HG03354 (cell line): ENCODE measurements around the gene CLEC1A.

Experiments
- ATAC-seq: cut with Tn5 transposase; IDR thresholded peaks from one replicate; pipeline ENCODE4 v1.9.1; 2021; ENCODE audit warnings: mild to moderate bottlenecking; ENCODE audit not compliant: unreplicated experiment, poor library complexity, severe bottlenecking

The CLEC1A gene

DNA sequence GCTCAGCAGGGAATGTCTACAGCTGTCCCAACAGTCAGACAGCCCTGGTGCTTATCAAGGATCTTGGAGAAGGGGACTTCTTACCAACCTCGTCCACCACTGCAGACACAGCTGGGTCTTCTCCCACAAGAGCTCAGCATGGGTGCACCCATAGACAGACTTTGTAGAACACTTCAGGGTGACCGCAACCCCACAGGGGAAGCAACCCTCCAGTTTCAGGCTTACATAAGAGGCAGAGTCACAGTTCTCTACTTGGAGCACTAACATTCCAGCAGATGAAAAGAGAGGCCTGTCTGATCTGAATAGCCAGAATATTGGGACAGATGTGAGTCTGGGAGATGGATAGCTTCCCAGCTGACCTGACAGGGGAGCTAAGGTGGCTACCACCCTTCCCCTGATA is 3.5 kb upstream of the CLEC1A start:
- ATAC-seq = no peak

DNA sequence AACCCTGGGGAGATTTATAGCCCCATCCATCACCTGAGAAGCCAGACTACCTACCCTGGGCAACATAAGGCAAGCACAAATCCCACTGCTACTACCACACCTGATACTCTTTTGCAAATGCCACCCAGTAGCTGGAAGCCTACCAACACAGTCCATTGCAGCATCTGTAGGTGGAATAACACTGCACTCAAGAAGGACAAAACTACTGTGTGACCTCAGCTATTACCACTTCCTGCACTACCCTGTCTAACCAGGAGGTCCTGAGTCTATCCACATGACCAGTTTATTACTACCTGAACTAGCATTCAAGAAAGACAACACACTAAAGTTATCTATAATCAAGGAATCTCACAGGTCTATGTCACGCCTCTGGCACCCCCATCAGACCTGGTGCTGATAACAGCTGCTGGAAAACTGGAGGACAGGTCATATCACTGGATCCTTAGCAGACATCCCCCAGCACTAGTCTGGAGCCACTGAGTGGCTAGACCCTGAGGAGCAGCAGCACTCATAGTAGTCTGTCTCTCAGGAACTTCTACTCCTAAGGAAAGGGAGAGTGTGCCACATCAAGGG is 2.9 kb upstream of the CLEC1A start:
- no peak for ATAC-seq

DNA sequence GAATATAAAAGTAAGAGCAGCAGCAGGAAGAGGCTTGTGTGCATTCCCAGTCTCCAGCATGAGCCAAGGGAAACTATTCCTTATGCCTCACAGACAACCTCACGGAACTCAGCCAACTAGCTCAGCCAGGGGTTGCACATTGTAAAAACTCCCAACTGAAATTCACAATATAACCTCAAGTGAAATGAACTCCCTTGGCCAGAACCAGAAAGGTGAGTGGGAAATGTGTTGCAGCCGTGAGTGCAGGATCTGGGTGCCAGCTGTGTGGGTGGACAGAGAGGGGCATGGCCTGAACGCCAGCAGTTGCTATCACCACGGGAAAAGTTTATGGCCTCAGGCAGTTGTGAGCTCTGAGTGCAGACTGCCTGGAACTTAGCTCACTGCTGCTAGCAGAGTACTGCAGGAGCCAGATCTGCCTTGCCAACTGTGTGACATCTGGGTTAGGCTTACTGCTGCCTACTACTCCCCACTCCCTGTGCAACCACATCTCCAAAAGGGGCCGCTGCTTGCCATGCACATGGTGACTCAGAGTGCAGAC is 2.3 kb upstream of the CLEC1A start:
- no peak for ATAC-seq

DNA sequence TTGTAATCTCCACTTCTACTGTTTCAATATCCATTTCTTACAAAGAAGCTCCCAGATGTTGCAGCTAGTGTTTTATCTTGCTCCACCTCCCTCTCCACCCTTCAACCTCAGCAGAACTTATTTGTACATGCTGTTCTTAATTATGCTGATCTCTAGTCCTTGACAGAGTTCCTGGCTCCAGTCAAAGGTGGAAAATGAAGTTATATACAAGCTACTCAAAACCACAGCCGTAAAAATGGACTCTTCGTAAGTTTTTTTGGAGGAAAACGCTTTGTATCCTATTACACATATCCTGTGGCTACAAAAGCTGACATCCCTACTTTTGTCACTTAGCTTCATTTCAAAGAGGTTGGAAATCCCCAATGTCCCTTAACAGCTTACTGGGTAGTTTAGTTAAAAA is 1.3 kb downstream of the CLEC1A start:
- no peak for ATAC-seq

DNA sequence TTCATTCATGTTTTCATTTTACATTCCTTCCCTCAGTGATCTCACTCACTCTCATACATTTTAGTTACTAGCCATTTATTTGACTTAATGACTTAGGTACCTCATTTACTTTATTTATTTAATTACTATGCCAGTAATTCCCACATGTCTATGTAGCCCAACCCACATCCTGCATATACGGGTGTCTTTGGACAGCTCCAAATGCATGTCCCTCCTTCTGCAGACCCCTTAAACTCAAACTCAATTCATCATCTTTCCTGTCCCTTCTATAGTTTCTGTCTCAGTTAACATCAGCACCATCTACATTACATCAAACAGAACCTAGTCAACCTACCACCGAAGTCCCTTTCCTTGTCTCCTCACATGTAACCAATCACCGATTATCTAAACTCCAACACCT is 2.8 kb downstream of the CLEC1A start:
- no peak for ATAC-seq

DNA sequence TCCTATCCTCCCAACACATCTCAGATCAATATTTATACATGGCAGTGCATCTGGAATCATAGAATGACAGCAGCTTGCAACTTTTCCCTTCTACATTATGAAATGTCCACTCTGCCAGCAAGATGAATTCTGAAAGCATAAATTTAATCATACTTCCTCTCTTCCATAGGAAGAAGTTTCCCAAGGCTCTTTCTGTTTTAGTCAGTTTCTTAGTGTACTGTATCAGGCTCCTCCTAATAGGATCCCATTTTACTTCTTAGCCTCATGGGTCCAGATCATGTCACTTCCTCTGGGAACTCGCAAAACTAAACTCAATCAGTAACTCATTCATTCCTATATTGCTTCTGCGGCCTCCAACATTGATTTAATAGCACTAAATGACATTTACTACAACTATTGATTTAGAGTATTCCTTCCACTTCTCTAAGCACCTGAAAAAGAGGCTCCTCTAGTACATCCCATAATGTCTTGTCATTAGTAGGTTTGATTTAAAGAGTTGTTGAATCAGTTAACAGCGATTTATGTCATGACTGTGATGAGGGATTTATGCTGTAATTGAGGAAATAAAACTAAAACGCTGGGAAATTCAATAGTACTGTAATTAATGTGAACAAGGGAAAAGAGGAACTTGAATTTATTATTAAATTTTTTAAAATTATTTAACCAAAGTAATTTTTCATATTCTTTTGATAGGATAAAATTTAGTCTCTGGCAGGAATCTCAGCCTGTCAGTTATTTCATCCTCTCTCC is 4.0 kb downstream of the CLEC1A start:
- ATAC-seq = no peak

DNA sequence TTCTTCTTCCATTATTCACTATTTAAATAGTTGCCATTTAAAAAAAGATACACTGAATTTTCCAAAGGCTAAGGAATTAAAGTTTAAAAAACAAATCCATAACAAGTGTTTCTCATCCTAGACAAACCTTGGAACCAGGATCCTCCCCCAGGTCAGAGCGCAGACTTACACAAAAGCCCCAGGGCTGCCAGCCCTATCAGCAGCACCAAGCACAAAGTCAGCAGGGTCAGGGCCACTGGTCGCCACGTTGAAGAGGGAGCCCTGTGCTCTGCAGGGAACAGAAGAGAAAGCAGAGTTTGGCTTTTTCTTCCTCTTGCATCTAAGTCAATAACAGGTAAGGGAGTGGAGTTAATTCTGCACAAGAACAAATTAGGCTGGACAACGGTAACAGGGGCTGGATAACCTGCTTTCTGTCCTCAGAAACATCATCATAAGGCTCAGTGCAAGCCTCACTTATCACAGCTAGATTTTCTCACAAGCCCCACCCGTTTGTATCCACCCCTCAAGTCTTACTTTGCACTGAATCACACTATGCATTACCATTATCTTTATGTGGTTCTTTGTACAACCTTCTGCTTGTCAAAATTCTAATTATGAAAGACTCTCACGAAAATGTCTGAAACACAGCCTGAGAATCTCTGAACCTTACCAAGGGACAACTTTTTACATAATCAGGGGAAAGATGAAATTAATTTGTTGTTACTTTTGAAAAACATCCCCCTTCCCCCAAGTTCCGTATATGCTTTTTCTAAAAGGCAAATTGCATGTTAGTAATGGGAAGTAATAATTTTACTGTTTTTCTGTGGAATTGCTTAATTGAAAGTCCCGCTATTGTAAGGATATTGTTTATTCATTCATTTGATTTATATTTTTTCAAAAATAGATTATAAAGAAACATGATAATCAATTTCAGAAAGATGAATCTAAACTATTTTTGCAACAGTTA is 9.6 kb downstream of the CLEC1A start:
- ATAC-seq = no peak

DNA sequence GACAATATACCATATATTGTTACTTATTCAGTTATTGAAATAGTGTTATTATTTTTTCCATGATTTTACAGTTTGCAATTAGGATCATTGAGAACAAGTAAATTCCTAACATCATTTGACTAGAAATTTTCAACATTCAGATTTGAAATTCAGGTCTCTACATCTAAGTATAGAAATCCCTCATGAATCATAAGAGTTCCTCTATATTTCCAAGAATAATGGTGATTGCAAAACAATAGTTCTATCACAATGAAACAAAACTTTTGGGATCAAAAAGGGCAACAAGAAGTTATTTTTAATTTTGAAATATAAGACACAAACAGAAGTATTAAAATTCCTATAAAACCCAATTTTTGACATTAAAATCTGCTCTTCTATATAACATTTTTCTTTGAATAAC is 10.8 kb downstream of the CLEC1A start:
- no peak for ATAC-seq

DNA sequence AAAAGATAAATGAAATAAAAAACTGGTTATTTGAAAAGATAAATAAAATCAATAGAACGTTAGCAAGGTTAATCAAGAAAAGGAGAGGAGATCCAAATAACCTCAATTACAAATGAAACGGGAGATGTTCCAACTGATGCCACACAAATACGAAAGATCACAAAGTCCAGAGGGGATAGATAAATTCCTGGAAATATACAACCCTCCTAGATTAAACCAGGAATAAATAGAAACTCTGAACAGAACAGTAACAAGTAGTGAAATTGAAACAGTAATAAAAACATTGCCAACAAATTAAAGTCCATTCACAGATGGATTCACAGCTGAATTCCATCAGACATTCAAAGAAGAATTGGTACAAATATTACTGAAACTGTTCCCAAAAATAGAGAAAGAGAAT is 12.4 kb downstream of the CLEC1A start:
- no peak for ATAC-seq

DNA sequence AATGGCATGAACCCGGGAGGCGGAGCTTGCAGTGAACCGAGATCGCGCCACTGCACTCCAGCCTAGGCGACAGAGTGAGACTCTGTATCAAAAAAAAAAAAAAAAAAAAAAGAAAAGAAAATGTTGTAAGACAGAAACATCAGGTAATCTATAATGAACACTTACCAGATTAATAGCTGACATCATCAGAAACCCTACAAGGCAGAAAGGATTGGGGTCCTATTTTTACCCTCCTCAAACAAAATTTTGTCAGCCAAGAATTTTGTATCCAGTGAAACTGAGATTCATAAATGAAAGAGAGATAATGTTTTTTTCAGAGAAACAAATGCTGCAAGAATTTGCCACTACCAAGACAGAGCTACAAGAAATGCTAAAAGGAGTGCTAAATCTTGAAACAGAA is 14.1 kb downstream of the CLEC1A start:
- no peak for ATAC-seq

DNA sequence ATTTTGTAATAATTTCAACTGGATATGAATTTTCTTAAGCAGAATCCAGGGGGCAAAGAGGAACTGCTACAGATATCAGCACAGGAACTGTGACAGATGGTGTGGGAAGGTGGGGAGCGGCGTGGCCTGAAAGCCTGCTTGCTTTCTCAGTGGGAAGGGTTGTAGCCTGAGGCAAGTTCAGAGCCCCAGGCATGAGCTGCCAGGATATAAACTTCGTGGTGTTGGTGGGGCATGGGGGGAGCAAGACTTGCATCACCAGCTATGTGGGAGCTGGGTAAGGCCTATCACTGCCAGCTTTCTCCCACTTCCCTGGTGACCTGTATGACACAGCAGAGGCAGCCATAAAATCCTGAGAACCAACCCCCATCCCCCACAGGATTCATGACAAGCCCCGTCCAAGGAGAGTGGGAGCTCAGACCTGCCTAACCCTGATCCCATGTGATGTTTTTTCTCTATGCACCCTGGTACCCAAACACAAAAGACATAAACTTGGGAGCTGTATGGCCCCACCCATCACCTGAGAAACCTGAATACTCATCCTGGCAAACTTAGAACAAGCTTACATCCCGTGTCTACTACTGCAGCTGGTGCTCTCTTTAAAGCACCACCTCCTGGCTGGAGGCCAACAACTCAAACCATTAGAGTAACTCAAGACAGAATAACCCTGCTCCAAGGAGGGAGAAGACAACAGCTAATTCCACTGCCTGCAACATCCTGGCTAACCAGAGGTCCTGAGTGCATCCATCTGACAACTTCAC is 16.5 kb downstream of the CLEC1A start:
- no peak for ATAC-seq

DNA sequence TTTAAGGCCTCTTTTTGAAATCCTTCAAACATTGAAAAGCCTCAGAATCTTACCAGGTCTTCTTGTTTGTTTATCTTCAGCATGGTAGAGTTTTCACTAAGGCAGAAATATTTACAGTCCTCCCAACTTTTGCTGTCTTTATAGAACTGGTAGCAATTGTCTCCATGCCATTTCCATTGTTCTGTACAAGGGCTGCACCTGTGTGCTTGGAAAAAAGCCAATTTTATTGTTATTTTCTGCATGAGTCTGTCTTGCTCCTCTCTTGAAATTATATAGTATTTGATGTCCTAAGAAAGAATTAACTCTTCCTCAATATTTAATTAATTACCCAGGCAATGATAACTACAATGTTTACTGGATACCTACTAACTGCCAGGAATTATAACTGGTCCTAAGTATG is 23.3 kb downstream of the CLEC1A start:
- ATAC-seq = no peak

DNA sequence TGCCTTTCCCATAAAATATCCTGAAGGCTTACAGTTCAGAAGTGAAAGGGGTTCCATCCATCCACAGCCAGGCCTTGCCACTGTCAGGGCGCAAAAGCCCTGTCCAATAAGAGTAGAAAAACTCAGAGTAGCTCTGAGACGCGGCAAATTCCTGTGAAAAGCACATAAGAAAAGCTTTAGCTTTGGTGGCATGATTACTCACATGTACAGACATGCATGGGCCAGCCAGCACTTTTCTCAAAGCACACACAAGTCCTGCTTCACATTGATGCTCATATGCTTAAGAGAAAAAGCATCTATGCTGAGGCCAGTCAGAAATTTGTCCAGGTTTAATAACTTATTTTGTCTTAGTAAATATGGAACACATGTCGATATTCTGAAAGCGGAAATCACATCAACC is 25.5 kb downstream of the CLEC1A start:
- no peak for ATAC-seq

DNA sequence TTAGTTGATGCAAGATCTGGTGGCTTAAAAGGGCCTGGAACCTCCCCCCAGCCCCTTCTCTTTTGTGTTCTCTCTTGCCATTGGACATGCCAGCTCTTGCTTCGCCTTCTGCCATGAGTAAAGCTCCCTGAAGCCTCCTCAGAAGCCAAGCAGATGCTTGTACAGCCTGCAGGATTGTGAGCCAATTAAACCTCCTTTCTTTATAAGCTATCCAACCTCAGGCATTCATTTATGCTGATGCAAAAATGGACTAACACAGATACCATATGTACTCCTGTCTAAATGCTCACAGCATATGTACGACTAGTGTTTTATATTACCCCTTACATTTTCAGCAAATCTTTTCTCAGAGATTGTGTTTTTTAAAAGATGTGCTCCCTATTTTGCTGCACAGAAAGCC is 26.7 kb downstream of the CLEC1A start:
- ATAC-seq = no peak

DNA sequence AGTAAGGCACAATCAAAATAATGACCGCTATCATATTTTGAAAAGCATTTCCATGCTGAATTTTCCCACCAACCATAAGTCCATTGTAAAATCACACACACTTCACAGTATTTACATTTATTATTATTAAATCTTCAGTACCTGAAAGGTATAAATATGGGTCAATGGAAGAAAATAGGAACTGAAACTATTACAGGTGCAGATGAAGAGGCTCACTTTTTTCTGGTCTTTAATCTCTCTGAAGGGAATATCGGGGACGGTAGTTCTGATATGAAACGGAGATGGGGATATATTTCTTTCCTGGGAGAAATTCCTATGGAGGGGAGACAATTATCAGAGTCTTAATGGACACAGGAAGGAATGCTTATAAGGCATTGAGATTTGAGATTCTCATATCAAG is 28.4 kb downstream of the CLEC1A start:
- ATAC-seq = no peak

DNA sequence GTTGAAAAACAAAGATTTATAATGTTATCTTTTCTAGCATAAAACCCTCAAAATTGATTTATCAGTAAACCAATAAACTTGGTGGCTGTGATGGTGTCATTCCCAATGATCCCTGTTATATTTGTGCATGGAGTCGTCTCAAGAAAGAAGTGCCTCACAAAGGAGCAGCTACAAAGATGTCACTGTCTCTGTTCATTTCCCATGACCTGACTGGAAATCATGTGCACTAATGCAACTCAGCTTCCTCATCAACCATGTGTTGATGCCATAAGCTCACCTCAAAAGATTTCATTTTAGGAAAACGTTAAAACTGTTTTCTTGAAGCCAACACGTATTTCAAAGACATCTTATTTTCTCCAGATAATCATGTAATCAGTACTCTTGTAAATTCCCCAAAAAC is 28.8 kb downstream of the CLEC1A start:
- ATAC-seq = no peak

DNA sequence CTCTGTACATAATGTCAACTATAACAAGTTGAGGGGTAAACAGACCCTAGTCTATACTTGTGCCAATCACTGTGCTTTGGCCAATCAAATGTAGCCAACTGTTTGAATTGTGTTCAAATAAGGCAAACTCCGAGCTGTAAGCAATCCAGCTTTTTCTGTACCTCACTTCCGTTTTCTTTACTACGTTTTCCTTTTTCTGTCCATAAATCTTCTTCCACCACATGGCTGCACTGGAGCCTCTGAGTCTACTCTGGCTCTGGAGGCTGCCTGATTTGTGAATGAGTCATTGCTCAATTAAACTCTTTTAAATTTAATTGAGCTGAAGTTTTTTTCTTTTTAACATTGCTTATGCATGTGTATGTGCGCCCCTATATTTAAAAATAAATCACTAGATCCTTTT is 29.7 kb downstream of the CLEC1A start:
- ATAC-seq = no peak

DNA sequence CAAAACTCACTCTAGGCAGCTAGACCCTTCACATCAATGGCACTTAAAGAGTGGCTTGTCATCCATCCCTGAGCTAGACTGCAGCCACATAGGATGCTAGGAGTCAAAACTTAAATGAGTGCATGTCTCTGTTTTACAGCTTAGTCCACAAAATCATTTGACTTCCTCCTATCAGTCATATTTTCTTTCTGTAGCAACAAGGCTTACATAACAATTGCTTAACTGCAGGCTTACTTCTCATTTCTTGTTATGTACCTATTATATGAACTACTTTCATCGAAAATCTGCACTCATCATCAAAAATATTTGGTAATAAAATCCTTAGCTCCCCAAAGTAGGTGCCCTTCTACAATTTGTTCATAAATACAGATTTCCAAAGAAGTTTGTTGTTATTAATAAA is 30.1 kb downstream of the CLEC1A start:
- ATAC-seq = no peak

DNA sequence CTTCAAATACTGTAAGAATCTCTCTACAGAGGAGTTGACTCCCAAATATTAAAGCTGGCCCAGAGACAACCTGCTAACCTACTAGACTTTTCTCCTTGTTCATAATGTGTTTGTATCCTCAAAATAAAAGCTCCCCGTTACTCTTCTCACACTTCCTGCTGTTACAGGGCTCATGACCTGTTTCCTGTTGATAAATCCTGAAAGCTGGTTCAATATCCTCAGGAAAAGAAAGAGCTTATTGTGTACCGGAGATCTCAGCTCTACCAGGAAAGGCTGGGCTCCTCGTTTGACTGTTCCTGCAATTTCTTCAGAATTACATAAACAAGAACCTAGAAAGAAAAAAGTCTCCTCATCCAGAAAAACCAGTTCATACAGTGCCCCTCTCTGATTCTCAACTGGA is 30.8 kb downstream of the CLEC1A start:
- ATAC-seq = no peak

DNA sequence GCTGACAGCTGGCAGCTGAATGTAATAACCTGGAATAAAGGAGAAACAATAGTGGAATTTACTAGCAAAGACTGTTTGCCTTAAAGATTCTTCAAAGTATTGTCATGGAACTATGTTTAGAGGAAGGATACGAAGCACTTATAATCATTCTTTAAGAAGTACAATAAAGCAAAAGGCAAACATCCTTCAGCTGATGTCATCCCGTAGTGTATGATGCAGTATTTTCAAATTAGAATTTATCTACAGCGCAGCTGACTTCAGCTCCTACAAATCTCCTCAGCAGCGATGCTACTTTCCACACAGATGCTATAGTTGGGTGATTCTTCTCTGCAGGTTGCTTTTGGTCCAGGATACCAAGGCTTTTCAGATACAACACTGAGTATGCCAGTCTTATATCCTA is 31.5 kb downstream of the CLEC1A start:
- no peak for ATAC-seq
